NK-92 treated with Interleukin-12 subunit alpha and Interleukin-12 subunit beta, amount 100 ng/mL, for 24 hours (cell line): Measurements from ENCODE around the gene CHEK2.
"Not testable (repeated sequence)": the region's sequence is repeated elsewhere in the genome, so short reads cannot be mapped to it uniquely, and the experiment has no call there.

ENCODE experiments used
- DNase-seq: peaks from one replicate; lab custom pipeline; 2025; lab: John Stamatoyannopoulos, UW

Gene CHEK2

GRCh38 chr22:28741785-28742561 lies at the start of gene CHEK2, which contains the start of gene HSCB:
Gene CHEK2, minus strand, starts transcription at chr22:28741820. Its CDS starts 7,099 bp downstream, at chr22:28734721.
Gene HSCB, plus strand, starts transcription at chr22:28742039. Its CDS starts 57 bp downstream, at chr22:28742096.
- peak; percentile 96 for DNase-seq

- no peak for DNase-seq
These were observed 49.5 kb upstream of the CHEK2 start for GRCh38 chr22:28791124-28791523.

- no peak for DNase-seq
These were observed 47.0 kb upstream of the CHEK2 start for GRCh38 chr22:28788601-28789000.

GRCh38 chr22:28783786-28784671 lies 42.4 kb upstream of the CHEK2 start:
- no peak for DNase-seq

- DNase-seq = no peak
These were observed 38.7 kb upstream of the CHEK2 start for GRCh38 chr22:28780296-28780695.

GRCh38 chr22:28779833-28780232 lies 38.2 kb upstream of the CHEK2 start:
- DNase-seq = no peak

GRCh38 chr22:28774378-28774777 lies 32.8 kb upstream of the CHEK2 start:
- DNase-seq = no peak

- DNase-seq = no peak
These were observed 31.8 kb upstream of the CHEK2 start for GRCh38 chr22:28773461-28773867.

GRCh38 chr22:28772633-28773460 lies 31.2 kb upstream of the CHEK2 start, which contains the start of gene CCDC117:
Gene CCDC117, plus strand, starts transcription at chr22:28772695. Its CDS starts 155 bp downstream, at chr22:28772850.
- DNase-seq = peak; percentile 88

GRCh38 chr22:28771195-28771791 lies 29.7 kb upstream of the CHEK2 start:
- no peak for DNase-seq

- DNase-seq = no peak
These were observed 27.9 kb upstream of the CHEK2 start for GRCh38 chr22:28769394-28770085.

GRCh38 chr22:28768701-28769393 lies 27.2 kb upstream of the CHEK2 start:
- DNase-seq = no peak

GRCh38 chr22:28766628-28767027 lies 25.0 kb upstream of the CHEK2 start:
- DNase-seq = no peak

- DNase-seq = not testable (repeated sequence)
These were observed 20.4 kb upstream of the CHEK2 start for GRCh38 chr22:28762000-28762399.

GRCh38 chr22:28761449-28761755 lies 19.8 kb upstream of the CHEK2 start:
- DNase-seq = no peak

GRCh38 chr22:28759861-28760560 lies 18.4 kb upstream of the CHEK2 start:
- no peak for DNase-seq

- DNase-seq = not testable (repeated sequence)
These were observed 12.9 kb upstream of the CHEK2 start for GRCh38 chr22:28754512-28754911.

- DNase-seq = no peak
These were observed 8.9 kb upstream of the CHEK2 start for GRCh38 chr22:28750471-28750881.

- no peak for DNase-seq
These were observed 2.2 kb upstream of the CHEK2 start for GRCh38 chr22:28743852-28744251.

- no peak for DNase-seq
These were observed 942 bp upstream of the CHEK2 start for GRCh38 chr22:28742562-28742962.
